ENCODE results near the gene IMPDH1. TPM values are rescaled to one million over a fixed set of nuclear protein-coding genes. Genes with fewer than 3 reads are reported as not detected.

IMPDH1 gene
- total and polyA plus RNA-seq, 9 of the 15 experiments (the other 6 are each of a cell fraction or from before 2014, with no cell fraction given) = 0.80 to 118 (median 64.3) TPM

DNA sequence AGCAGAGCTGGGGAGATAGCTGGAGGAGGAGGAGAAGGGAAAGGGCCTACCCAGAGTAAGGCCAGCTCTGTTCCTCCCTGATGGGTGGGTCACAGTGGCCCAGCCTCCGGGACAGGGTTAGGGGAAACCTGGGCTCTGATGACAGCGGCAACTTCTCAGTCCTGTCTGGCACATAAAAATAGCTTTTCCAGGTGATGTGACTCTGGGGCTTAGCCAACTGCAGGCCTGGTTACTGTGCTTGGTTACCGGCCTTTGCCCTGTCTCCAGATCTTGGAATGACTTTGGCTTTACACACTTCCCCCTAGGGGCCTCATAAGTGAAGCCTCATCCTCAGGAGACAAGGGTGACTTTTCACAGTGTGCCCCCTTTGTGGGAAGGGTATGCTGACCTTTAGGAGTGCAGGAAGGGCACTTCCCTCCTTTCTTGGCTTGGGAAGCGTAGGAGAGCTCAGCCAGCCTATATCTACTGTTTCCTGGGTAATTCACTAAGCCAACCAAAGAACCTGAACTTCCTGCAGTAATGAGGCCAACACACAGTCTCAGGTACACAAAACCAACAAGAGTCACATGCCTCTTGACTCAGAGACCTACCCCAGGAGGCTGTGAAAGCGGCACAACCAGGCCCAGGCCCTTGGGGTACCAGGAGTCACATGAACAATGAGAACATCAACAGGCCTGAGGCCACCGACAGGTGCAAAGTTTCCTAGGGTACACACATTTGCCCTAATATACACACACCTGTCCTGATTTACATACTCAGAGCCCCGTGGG lies 34.2 kb upstream of the IMPDH1 start:
- intact Hi-C loops (cut with micrococcal nuclease) = no loop called here
- Histone ChIP-seq H3K4me2 (ENCODE audit: insufficient read depth, low read length) (no peak overlapping the region), H3K36me3 (ENCODE audit: control insufficient read depth, insufficient read depth, low read length) (no peaks in the 10 kb centered on the region), H3K9ac (ENCODE audit: insufficient read depth in 1 of 2, low read depth in 2 of 2, low read length in 2 of 2) (peak overlapping the region in 1 of 2 experiments; percentile 3; a peak in 1 of 4 replicates), H3K27me3 (ENCODE audit: control insufficient read depth in 2 of 2, insufficient read depth in 2 of 2, low read length in 2 of 2) (no peaks in the 10 kb centered on the region), H2AFZ (ENCODE audit: low read depth, low read length) (peak overlapping the region; percentile 71), H3K4me1 (replicated peaks in 1 of 2; ENCODE audit: control insufficient read depth in 2 of 2, insufficient read depth in 2 of 2, low read length in 2 of 2) (peaks cover 0 to 8% of the 10 kb centered on the region in 2 experiments; a peak in 3 of 5 replicates), H3K27ac (ENCODE audit: extremely low read depth, low read depth, low read length) (no peak overlapping the region), H3K9me3 (replicated peaks; ENCODE audit: control insufficient read depth, insufficient read depth, low read depth, low read length) (no peaks in the 10 kb centered on the region), H3K79me2 (ENCODE audit: control insufficient read depth, insufficient read depth, low read length) (no peaks in the 10 kb centered on the region), H4K20me1 (replicated peaks; ENCODE audit: control insufficient read depth, insufficient read depth, low read length) (no peaks in the 10 kb centered on the region), H3K4me3 (no peak overlapping the region), H3K9me1 (ENCODE audit: control insufficient read depth, insufficient read depth, low read length) (no peaks in the 10 kb centered on the region)
- POLR2A ChIA-PET = interaction anchor here (0.5 to 2.1 kb wide), 7 partner anchors 9 to 750 kb away, joined by 3 to 12 read pairs (median 3); partner anchors contain the start of genes HILPDA and METTL2B
- no peak for FAIRE-seq
- DNase-seq (ENCODE audit: extremely low read depth in 1 of 4, low spot score in 3 of 4) = no peak
- CTCF ChIA-PET (ENCODE audit: low intra/inter-chr PET ratio) = no interaction called here
- in situ Hi-C loops (cut with MboI) = no loop called here
- ATAC-seq = peak; percentile 33
- BruUV-seq (replicated peaks) = no TSS peak
- WGBS (ENCODE audit: insufficient coverage, low coverage, missing lambda C conversion rate) = 47% methylated on average over 7 of the region's 7 CpGs
- TF ChIP-seq E2F4 (CRISPR knock-in tag; IDR thresholded peaks at IDR 0.05; ENCODE audit: low read depth) (no peak), ARID4B (CRISPR knock-in tag; IDR thresholded peaks at IDR 0.05) (0 out of 2 replicates have a peak, but pooled peaks have one; percentile 21), ESRRB (CRISPR knock-in tag; IDR thresholded peaks at IDR 0.05; ENCODE audit: borderline replicate concordance) (no peak), ZBTB40 (IDR thresholded peaks at IDR 0.05) (no peak), ZBTB40 (CRISPR knock-in tag; IDR thresholded peaks at IDR 0.05) (0 out of 2 replicates have a peak, but pooled peaks have one; percentile 1)
